ENCODE measurements around the gene DCLK3. TPM values are rescaled to one million over a fixed set of nuclear protein-coding genes. Genes with fewer than 3 reads are reported as not detected.

The DCLK3 gene
- not detected in 2 replicates for total RNA-seq

DNA sequence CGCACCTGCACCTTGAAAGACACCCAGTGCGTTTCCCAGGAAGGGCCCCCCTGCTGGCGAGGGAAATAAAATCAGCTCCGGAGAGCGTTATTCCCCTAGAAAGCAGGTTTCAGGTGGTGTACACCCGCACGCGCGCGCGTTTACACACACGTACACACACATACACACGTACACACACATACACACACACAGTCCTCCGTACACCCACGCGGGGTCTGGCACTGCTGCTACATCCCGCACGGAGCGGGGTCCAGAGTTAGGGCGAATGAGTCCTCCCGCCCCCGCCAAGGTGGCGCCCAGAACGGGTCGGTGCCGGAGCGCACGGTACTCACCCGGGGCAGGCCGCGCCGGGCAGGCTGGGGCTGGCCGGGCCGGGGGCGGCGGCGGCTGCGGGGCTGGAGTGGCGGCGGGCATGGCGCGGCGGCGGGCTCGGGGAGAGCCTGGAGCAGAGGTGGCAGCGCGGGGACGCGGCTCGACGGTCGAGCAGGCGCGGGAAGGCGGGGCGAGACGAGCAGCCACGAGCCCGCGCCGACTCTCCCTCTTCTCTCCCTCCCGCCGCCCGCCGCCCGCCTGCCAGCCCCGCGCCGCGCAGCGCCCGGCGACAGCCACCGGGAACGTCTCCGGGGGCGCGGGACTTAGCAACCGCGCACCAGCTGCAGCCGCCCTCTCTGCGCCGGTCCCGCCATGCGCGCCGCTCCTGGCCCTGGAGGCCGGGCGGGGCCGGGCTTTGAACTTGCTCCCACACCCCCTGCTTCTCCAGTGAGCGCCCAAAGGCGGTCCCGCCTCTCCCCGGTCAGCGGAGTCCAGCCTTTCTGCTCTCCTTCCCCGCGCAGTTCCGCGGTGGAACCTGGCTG lies at the start of gene DCLK3:
DCLK3 (minus strand) TSS at position 704 of the 854 bp plus-strand sequence; CDS start at position 414, 290 bp downstream.
- Mint-ChIP-seq H3K27me3 (peaks cover 66% of the 10 kb centered on the region), H3K9me3 (no peaks in the 10 kb centered on the region), H3K36me3 (ENCODE audit: low read depth) (no peaks in the 10 kb centered on the region), H3K27ac (no peak within 1 kb of the TSS), H3K4me1 (peaks cover 4% of the 10 kb centered on the region), H3K4me3 (peak within 1 kb of the TSS; percentile 28)
- DNase-seq (no peak), ATAC-seq (ENCODE audit: low read depth) (no peak)
- ChIA-PET CTCF (no interaction called here), POLR2A (no interaction called here)
- TF ChIP-seq CTCF (IDR thresholded peaks at IDR 0.05): no peak
- intact Hi-C loops (cut with micrococcal nuclease): no loop called here

DNA sequence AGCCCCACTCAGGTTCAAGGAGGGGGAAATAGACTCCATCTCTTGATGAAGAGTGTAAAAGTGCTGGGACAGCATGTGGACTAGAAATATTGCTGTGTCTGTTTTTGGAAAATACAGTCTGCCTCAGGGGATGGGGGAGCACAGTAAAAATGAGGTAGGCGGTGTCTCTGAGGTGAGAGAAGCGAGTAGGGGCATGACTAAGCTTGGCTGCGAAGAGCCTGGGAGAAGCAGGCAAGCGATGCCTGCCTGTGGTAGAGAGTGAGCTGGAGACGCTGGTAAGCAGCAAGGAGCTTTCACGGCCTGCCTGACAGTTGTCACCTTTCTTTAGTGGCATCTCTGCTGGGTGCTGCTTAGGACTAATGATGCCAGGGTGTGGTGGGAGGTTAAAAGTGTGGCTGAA lies 49.0 kb upstream of the DCLK3 start:
- no peak for DNase-seq
- TF ChIP-seq CTCF (IDR thresholded peaks at IDR 0.05): no peak
- Mint-ChIP-seq H3K36me3 (ENCODE audit: low read depth) (no peaks in the 10 kb centered on the region), H3K9me3 (no peaks in the 10 kb centered on the region), H3K4me1 (no peaks in the 10 kb centered on the region), H3K27ac (no peak overlapping the region), H3K4me3 (no peak overlapping the region), H3K27me3 (no peaks in the 10 kb centered on the region)
- ChIA-PET POLR2A (no interaction called here), CTCF (interaction anchor here (0.9 kb wide), 1 partner anchor 145 kb away, joined by 3 read pairs; no protein-coding TSS in a partner anchor)
- intact Hi-C loops (cut with micrococcal nuclease): no loop called here
- ATAC-seq (ENCODE audit: low read depth): no peak

DNA sequence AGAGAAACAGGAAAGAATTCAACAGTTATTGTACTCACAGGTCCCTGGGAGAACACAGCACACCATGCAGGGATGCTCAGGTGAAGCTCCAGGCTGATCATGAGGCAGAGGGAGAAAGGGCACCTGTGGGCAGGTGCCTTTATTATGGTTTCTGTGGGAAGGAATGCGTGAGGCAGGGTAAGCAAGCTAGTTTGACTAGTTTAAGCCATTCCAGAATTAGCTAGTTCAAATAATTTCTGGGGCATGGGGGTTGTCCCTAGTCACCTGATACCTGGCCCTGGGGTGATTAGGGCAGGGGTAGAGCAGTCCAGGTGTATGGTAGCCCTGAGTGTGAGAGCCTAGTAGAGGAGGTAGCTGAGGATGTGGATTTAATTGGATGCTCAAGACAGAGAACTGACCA lies 47.9 kb upstream of the DCLK3 start:
- Mint-ChIP-seq H3K4me1 (no peaks in the 10 kb centered on the region), H3K9me3 (no peaks in the 10 kb centered on the region), H3K27me3 (no peaks in the 10 kb centered on the region), H3K27ac (no peak overlapping the region), H3K4me3 (no peak overlapping the region), H3K36me3 (ENCODE audit: low read depth) (no peaks in the 10 kb centered on the region)
- intact Hi-C loops (cut with micrococcal nuclease): no loop called here
- DNase-seq (no peak), ATAC-seq (ENCODE audit: low read depth) (no peak)
- ChIA-PET CTCF (interaction anchor here (0.6 to 0.9 kb wide), 2 partner anchors 146 to 1222 kb away, joined by 3 read pairs; no protein-coding TSS in a partner anchor), POLR2A (no interaction called here)
- TF ChIP-seq CTCF (IDR thresholded peaks at IDR 0.05): no peak

GRCh38 chr3:36811768-36812167 lies 47.4 kb upstream of the DCLK3 start:
- no peak for TF ChIP-seq CTCF (IDR thresholded peaks at IDR 0.05)
- ChIA-PET CTCF (no interaction called here), POLR2A (no interaction called here)
- intact Hi-C loops (cut with micrococcal nuclease): no loop called here
- H3K4me1 Mint-ChIP-seq: no peaks in the 10 kb centered on the region
- no peaks in the 10 kb centered on the region for H3K27me3 Mint-ChIP-seq
- DNase-seq (no peak), ATAC-seq (ENCODE audit: low read depth) (no peak)
- H3K36me3 Mint-ChIP-seq (ENCODE audit: low read depth): no peaks in the 10 kb centered on the region
- no peak overlapping the region for H3K4me3 Mint-ChIP-seq
- H3K9me3 Mint-ChIP-seq: no peaks in the 10 kb centered on the region
- no peak overlapping the region for H3K27ac Mint-ChIP-seq

- ChIA-PET POLR2A (no interaction called here), CTCF (no interaction called here)
- Mint-ChIP-seq H3K36me3 (ENCODE audit: low read depth) (no peaks in the 10 kb centered on the region), H3K27ac (no peak overlapping the region), H3K4me1 (no peaks in the 10 kb centered on the region), H3K9me3 (peaks cover 8% of the 10 kb centered on the region), H3K4me3 (no peak overlapping the region), H3K27me3 (peaks cover 45% of the 10 kb centered on the region)
- DNase-seq: no peak
- ATAC-seq (ENCODE audit: low read depth): no peak
- intact Hi-C loops (cut with micrococcal nuclease): no loop called here
- TF ChIP-seq CTCF (IDR thresholded peaks at IDR 0.05): no peak
Measured at GRCh38 chr3:36804295-36805055, 40.1 kb upstream of the DCLK3 start.
